SK-N-SH (cell line): Measurements from ENCODE around the gene DAPP1. TPM values are rescaled to one million over a fixed set of nuclear protein-coding genes. Genes with fewer than 3 reads are reported as not detected.

Experiments used
- CTCF ChIA-PET: fragments of 300-600, 350-600 bp; formaldehyde crosslinking; extraction: SDS; loops from one replicate; lab custom pipeline; 2021; lab: Yijun Ruan, JAX
- POLR2A ChIA-PET: fragments of 350-600 bp; sonication (Branson Sonifier 250); formaldehyde crosslinking; extraction: SDS; loops from one replicate; lab custom pipeline; 2020; ENCODE audit warnings: antibody characterized with exemption, inconsistent platforms; lab: Yijun Ruan, JAX
- DNase-seq: peaks from one replicate; pipeline ENCODE4 v3.0.0; 2012
- H2AFZ ChIP-seq: fragments of 200-600 bp; sonication (generic); 2 replicates; pipeline ENCODE4 v1.8.1; 2016; ENCODE audit warnings: antibody characterized with exemption, mild to moderate bottlenecking, low read depth
- H3F3A ChIP-seq: fragments of 200-600 bp; sonication (generic); replicated peaks from 2 replicates; pipeline ENCODE3; 2016; ENCODE audit warnings: antibody characterized with exemption, mild to moderate bottlenecking; ENCODE audit not compliant: insufficient read depth
- H3K27ac ChIP-seq, 2 experiments: fragments of 200-500 bp in 1 of 2; fragments of 200-600 bp in 1 of 2; sonication (Bioruptor generic) in 1 of 2; sonication (generic), shearing (Covaris generic) in 1 of 2; 2 replicates each; pipeline versions ENCODE4 v1.5.1 to v1.6.1; 2014 to 2016; ENCODE audit warnings: low read depth in 2 of 2, inconsistent platforms in 1 of 2, low read length in 1 of 2, mild to moderate bottlenecking in 1 of 2, mixed read lengths in 1 of 2
- H3K27me3 ChIP-seq: fragments of 200-600 bp; sonication (generic), shearing (Covaris generic); 2 replicates; pipeline ENCODE4 v1.6.1; 2016; ENCODE audit warnings: mixed run types; ENCODE audit not compliant: insufficient read depth
- H3K36me3 ChIP-seq, 2 experiments: fragments of 200-500 bp in 1 of 2; fragments of 200-600 bp in 1 of 2; sonication (Bioruptor generic) in 1 of 2; sonication (generic) in 1 of 2; replicated peaks in 1 of 2; 2 replicates each; pipeline versions ENCODE3 to v1.5.1; 2014 to 2016; ENCODE audit warnings: low read length in 1 of 2, mild to moderate bottlenecking in 1 of 2; ENCODE audit not compliant: insufficient read depth in 2 of 2, control insufficient read depth in 1 of 2
- H3K4me1 ChIP-seq, 2 experiments: fragments of 200-500 bp in 1 of 2; fragments of 200-600 bp in 1 of 2; sonication (Bioruptor generic) in 1 of 2; sonication (generic), shearing (Covaris generic) in 1 of 2; 2 replicates each; pipeline versions ENCODE4 v1.5.1 to v1.6.1; 2014 to 2016; ENCODE audit warnings: low read depth in 1 of 2, low read length in 1 of 2, mixed run types in 1 of 2; ENCODE audit not compliant: insufficient read depth in 2 of 2, control insufficient read depth in 1 of 2
- H3K4me2 ChIP-seq: fragments of 200-600 bp; sonication (generic), shearing (Covaris generic); 2 replicates; pipeline ENCODE4 v1.6.1; 2017; ENCODE audit warnings: mixed run types
- H3K4me3 ChIP-seq, 2 experiments: fragments of 200-500 bp in 1 of 2; fragments of 200-600 bp in 1 of 2; sonication (Bioruptor generic) in 1 of 2; sonication (generic), shearing (Covaris generic) in 1 of 2; 2 replicates each; pipeline versions ENCODE4 v1.5.1 to v1.8.1; 2014 to 2016; ENCODE audit warnings: low read depth in 2 of 2, inconsistent platforms in 1 of 2, low read length in 1 of 2, mild to moderate bottlenecking in 1 of 2, mixed read lengths in 1 of 2, moderate library complexity in 1 of 2
- H3K79me2 ChIP-seq: fragments of 200-600 bp; sonication (generic); 2 replicates; pipeline ENCODE4 v1.8.1; 2017; ENCODE audit warnings: mild to moderate bottlenecking; ENCODE audit not compliant: insufficient read depth
- H3K9ac ChIP-seq: fragments of 200-600 bp; sonication (generic); 2 replicates; pipeline ENCODE4 v1.6.1; 2017; ENCODE audit warnings: mixed run types
- H3K9me2 ChIP-seq: fragments of 200-600 bp; sonication (generic); 2 replicates; pipeline ENCODE4 v1.6.1; 2017; ENCODE audit warnings: mixed run types
- H3K9me3 ChIP-seq: fragments of 200-600 bp; sonication (generic); 2 replicates; pipeline ENCODE4 v1.6.1; 2017; ENCODE audit warnings: mixed run types, mild to moderate bottlenecking, moderate library complexity
- H4K20me1 ChIP-seq: fragments of 200-600 bp; sonication (generic); 2 replicates; pipeline ENCODE4 v1.6.1; 2017; ENCODE audit warnings: mild to moderate bottlenecking, mixed run types; ENCODE audit not compliant: insufficient read depth
- CHD2 ChIP-seq: fragments of 150-350 bp; IDR thresholded peaks from 2 replicates; pipeline ENCODE4 v1.6.1; 2018; ENCODE audit warnings: low read length; ENCODE audit not compliant: partially characterized antibody
- EP300 ChIP-seq, 2 experiments: IDR thresholded peaks; 2 replicates each; pipeline versions ENCODE4 v1.4.0 to v1.6.1; 2012; ENCODE audit warnings: borderline replicate concordance in 1 of 2, low read depth in 1 of 2, low read length in 1 of 2
- FOSL2 ChIP-seq: IDR thresholded peaks from 2 replicates; pipeline ENCODE4 v1.4.0; 2012; ENCODE audit warnings: low read depth, mild to moderate bottlenecking, moderate library complexity, borderline replicate concordance
- FOXJ3 ChIP-seq: sonication (generic); formaldehyde crosslinking; IDR thresholded peaks from 2 replicates; pipeline ENCODE4 v1.5.1; 2020; ENCODE audit warnings: mild to moderate bottlenecking, missing genetic modification reagents
- GABPA ChIP-seq: IDR thresholded peaks from 2 replicates; pipeline ENCODE4 v1.4.0; 2012; ENCODE audit warnings: low read depth, mild to moderate bottlenecking
- GATA2 ChIP-seq: sonication (generic); formaldehyde crosslinking; IDR thresholded peaks from 2 replicates; pipeline ENCODE4 v1.5.0; 2020; ENCODE audit warnings: mild to moderate bottlenecking, missing genetic modification reagents
- MXI1 ChIP-seq: IDR thresholded peaks from 2 replicates; pipeline ENCODE4 v1.6.1; 2012; ENCODE audit warnings: mild to moderate bottlenecking, low read depth, low read length, improper control_type of control experiment
- NFIC ChIP-seq: IDR thresholded peaks from 2 replicates; pipeline ENCODE4 v1.4.0; 2012; ENCODE audit warnings: borderline replicate concordance
- NRF1 ChIP-seq: IDR thresholded peaks from 2 replicates; pipeline ENCODE4 v1.6.1; 2012; ENCODE audit warnings: low read depth, mild to moderate bottlenecking, low read length
- POLR2AphosphoS5 ChIP-seq: IDR thresholded peaks from 2 replicates; pipeline ENCODE4 v1.6.1; 2012; ENCODE audit warnings: low read depth, low read length
- RCOR1 ChIP-seq: fragments of 150-350 bp; IDR thresholded peaks from 2 replicates; pipeline ENCODE4 v1.6.1; 2017; ENCODE audit warnings: antibody characterized with exemption, low read length
- SMC3 ChIP-seq: IDR thresholded peaks from 2 replicates; pipeline ENCODE4 v1.6.1; 2012; ENCODE audit warnings: low read depth, low read length, improper control_type of control experiment
- TCF12 ChIP-seq: IDR thresholded peaks from 2 replicates; pipeline ENCODE4 v1.4.0; 2012
- WGBS: methylation state at CpG from one replicate; pipeline ENCODE4 v1.1.6; 2017; ENCODE audit warnings: low lambda C conversion rate; 5-methylcytosine and 5-hydroxymethylcytosine counted together
- polyA plus RNA-seq, 3 experiments: library from polyadenylated mRNA; depleted of rRNA; stranded (reverse); fragments of >200 nt; gene quantifications; 2 replicates each; pipeline ENCODE4 v1.2.3, GENCODE V29; 2012
- TF ChIP-seq, protein P1 (sequence below): IDR thresholded peaks from 2 replicates; pipeline ENCODE4 v1.4.0; 2012; ENCODE audit warnings: low read depth, borderline replicate concordance
- TF ChIP-seq, protein P2 (sequence below): fragments of 150-350 bp; IDR thresholded peaks from 2 replicates; pipeline ENCODE4 v1.6.1; 2016; ENCODE audit warnings: mild to moderate bottlenecking, low read depth, low read length
- TF ChIP-seq, protein P3 (sequence below): IDR thresholded peaks from 2 replicates; pipeline ENCODE4 v1.4.0; 2012; ENCODE audit warnings: low read depth
- TF ChIP-seq, protein P4 (sequence below): fragments of 150-350 bp; IDR thresholded peaks from 2 replicates; pipeline ENCODE4 v1.6.1; 2017; ENCODE audit warnings: antibody characterized with exemption, low read length, low read depth, borderline replicate concordance
- TF ChIP-seq, protein P5 (sequence below): IDR thresholded peaks from 2 replicates; pipeline ENCODE4 v1.6.1; 2012; ENCODE audit warnings: mild to moderate bottlenecking, low read depth, low read length, moderate library complexity

Gene DAPP1
- polyA plus RNA-seq, 1 of the 3 experiments (the other 2 are of a cell fraction) = not detected

DNA sequence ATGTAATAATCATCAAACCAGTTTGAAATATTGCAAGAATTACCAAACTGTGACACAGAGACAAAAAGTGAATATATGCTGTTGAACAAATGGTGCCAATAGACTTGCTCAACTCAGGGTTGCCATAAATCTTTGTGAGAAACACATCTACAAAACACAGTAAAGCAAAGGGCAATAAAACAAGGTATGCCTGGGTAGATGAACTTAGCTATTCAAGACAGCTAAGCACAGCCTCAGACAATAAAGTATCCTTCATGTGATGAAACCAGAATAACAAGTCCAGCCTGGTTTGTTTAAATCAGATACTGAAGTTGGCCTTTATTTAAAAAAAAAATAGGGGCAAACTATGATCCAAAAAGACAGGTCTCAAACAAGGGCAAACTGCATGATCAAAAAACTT lies 58.4 kb downstream of the DAPP1 start:
- H3K4me2 ChIP-seq = no peak overlapping the region
- ChIA-PET CTCF (interaction anchor here (0.6 to 1.2 kb wide), 2 partner anchors 10 to 72 kb away, joined by 3 to 4 read pairs; no protein-coding TSS in a partner anchor), POLR2A (no interaction called here)
- H3K4me3 ChIP-seq = no peak overlapping the region
- no peak overlapping the region for H2AFZ ChIP-seq
- no peaks in the 10 kb centered on the region for H3F3A ChIP-seq
- H3K79me2 ChIP-seq = no peaks in the 10 kb centered on the region
- no peak overlapping the region for H3K27ac ChIP-seq
- no peaks in the 10 kb centered on the region for H3K9me2 ChIP-seq
- H3K9me3 ChIP-seq = no peaks in the 10 kb centered on the region
- H3K36me3 ChIP-seq = peaks cover 15 to 21% of the 10 kb centered on the region in 2 experiments
- no peaks in the 10 kb centered on the region for H3K4me1 ChIP-seq
- no peak overlapping the region for H3K9ac ChIP-seq
- H4K20me1 ChIP-seq = no peaks in the 10 kb centered on the region
- H3K27me3 ChIP-seq = no peaks in the 10 kb centered on the region
- no peak for TF ChIP-seq FOXJ3 (CRISPR knock-in tag)
- TF ChIP-seq, protein P1, sequence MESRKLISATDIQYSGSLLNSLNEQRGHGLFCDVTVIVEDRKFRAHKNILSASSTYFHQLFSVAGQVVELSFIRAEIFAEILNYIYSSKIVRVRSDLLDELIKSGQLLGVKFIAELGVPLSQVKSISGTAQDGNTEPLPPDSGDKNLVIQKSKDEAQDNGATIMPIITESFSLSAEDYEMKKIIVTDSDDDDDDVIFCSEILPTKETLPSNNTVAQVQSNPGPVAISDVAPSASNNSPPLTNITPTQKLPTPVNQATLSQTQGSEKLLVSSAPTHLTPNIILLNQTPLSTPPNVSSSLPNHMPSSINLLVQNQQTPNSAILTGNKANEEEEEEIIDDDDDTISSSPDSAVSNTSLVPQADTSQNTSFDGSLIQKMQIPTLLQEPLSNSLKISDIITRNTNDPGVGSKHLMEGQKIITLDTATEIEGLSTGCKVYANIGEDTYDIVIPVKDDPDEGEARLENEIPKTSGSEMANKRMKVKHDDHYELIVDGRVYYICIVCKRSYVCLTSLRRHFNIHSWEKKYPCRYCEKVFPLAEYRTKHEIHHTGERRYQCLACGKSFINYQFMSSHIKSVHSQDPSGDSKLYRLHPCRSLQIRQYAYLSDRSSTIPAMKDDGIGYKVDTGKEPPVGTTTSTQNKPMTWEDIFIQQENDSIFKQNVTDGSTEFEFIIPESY = no peak
- no peak for TF ChIP-seq NRF1
- TF ChIP-seq POLR2AphosphoS5 = no peak
- TF ChIP-seq, protein P2, sequence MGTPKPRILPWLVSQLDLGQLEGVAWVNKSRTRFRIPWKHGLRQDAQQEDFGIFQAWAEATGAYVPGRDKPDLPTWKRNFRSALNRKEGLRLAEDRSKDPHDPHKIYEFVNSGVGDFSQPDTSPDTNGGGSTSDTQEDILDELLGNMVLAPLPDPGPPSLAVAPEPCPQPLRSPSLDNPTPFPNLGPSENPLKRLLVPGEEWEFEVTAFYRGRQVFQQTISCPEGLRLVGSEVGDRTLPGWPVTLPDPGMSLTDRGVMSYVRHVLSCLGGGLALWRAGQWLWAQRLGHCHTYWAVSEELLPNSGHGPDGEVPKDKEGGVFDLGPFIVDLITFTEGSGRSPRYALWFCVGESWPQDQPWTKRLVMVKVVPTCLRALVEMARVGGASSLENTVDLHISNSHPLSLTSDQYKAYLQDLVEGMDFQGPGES = no peak
- TF ChIP-seq RCOR1 = no peak
- no peak for TF ChIP-seq GATA2 (CRISPR knock-in tag)
- TF ChIP-seq TCF12 = no peak
- no peak for TF ChIP-seq CHD2
- TF ChIP-seq, protein P3, sequence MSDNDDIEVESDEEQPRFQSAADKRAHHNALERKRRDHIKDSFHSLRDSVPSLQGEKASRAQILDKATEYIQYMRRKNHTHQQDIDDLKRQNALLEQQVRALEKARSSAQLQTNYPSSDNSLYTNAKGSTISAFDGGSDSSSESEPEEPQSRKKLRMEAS = no peak
- TF ChIP-seq NFIC = no peak
- no peak for DNase-seq

DNA sequence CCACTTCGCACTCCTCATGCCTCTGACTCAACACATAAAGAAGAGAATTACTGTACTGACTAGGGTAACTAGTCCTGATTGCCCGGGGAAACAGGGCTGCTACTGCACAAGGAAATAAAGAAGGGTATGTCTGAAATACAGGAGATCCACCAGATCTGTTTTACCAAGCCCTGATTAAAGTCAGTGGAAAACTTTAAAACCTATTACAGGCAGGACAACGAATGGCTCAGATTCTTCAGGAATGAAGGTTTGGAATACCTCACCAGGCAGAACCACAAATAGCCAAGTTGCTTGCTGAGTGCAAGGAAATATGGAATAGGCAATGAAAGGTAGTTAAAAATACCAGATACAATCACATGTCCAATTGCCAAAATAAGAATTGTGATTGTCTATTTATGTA lies 60.3 kb downstream of the DAPP1 start:
- no peak overlapping the region for H3K4me3 ChIP-seq
- no peaks in the 10 kb centered on the region for H3K27me3 ChIP-seq
- 97% methylated on average over 3 of the region's 3 CpGs for WGBS
- H3K79me2 ChIP-seq = no peaks in the 10 kb centered on the region
- DNase-seq = no peak
- H3K4me1 ChIP-seq = no peaks in the 10 kb centered on the region
- H3K9me2 ChIP-seq = no peaks in the 10 kb centered on the region
- H4K20me1 ChIP-seq = no peaks in the 10 kb centered on the region
- CTCF ChIA-PET = interaction anchor here (1.4 kb wide), 1 partner anchor 12 kb away, joined by 3 read pairs; no protein-coding TSS in a partner anchor
- no peaks in the 10 kb centered on the region for H3F3A ChIP-seq
- peaks cover 34 to 40% of the 10 kb centered on the region in 2 experiments for H3K36me3 ChIP-seq
- no peak overlapping the region for H2AFZ ChIP-seq
- POLR2A ChIA-PET = no interaction called here
- no peak overlapping the region for H3K27ac ChIP-seq
- TF ChIP-seq, protein P4, sequence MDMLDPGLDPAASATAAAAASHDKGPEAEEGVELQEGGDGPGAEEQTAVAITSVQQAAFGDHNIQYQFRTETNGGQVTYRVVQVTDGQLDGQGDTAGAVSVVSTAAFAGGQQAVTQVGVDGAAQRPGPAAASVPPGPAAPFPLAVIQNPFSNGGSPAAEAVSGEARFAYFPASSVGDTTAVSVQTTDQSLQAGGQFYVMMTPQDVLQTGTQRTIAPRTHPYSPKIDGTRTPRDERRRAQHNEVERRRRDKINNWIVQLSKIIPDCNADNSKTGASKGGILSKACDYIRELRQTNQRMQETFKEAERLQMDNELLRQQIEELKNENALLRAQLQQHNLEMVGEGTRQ = no peak
- TF ChIP-seq SMC3 = no peak
- TF ChIP-seq, protein P5, sequence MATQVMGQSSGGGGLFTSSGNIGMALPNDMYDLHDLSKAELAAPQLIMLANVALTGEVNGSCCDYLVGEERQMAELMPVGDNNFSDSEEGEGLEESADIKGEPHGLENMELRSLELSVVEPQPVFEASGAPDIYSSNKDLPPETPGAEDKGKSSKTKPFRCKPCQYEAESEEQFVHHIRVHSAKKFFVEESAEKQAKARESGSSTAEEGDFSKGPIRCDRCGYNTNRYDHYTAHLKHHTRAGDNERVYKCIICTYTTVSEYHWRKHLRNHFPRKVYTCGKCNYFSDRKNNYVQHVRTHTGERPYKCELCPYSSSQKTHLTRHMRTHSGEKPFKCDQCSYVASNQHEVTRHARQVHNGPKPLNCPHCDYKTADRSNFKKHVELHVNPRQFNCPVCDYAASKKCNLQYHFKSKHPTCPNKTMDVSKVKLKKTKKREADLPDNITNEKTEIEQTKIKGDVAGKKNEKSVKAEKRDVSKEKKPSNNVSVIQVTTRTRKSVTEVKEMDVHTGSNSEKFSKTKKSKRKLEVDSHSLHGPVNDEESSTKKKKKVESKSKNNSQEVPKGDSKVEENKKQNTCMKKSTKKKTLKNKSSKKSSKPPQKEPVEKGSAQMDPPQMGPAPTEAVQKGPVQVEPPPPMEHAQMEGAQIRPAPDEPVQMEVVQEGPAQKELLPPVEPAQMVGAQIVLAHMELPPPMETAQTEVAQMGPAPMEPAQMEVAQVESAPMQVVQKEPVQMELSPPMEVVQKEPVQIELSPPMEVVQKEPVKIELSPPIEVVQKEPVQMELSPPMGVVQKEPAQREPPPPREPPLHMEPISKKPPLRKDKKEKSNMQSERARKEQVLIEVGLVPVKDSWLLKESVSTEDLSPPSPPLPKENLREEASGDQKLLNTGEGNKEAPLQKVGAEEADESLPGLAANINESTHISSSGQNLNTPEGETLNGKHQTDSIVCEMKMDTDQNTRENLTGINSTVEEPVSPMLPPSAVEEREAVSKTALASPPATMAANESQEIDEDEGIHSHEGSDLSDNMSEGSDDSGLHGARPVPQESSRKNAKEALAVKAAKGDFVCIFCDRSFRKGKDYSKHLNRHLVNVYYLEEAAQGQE = no peak
- no peak for TF ChIP-seq TCF12
- TF ChIP-seq GATA2 (CRISPR knock-in tag) = no peak
- TF ChIP-seq EP300 (IDR thresholded peaks at IDR 0.05; ENCODE audit: borderline replicate concordance in 1 of 2, low read depth in 1 of 2, low read length in 1 of 2) = no peak
- TF ChIP-seq MXI1 = no peak
- TF ChIP-seq FOSL2 = no peak
- no peak for TF ChIP-seq GABPA
- TF ChIP-seq FOXJ3 (CRISPR knock-in tag) = no peak
- TF ChIP-seq, protein P1 = no peak
- TF ChIP-seq, all 33 proteins: peak for 0
- no peak overlapping the region for H3K4me2 ChIP-seq
- H3K9me3 ChIP-seq = no peaks in the 10 kb centered on the region
- no peak overlapping the region for H3K9ac ChIP-seq
